GM23248 (cell line): ENCODE measurements around the gene ARID1B.

Experiments
- EZH2 ChIP-seq: fragments of 200-600 bp; sonication (generic); IDR thresholded peaks from 2 replicates; pipeline ENCODE4 v1.6.1; 2018; ENCODE audit warnings: antibody characterized with exemption, mild to moderate bottlenecking; ENCODE audit not compliant: insufficient read depth, poor library complexity, severe bottlenecking
- EZH2phosphoT487 ChIP-seq: fragments of 200-600 bp; sonication (generic); IDR thresholded peaks from 2 replicates; pipeline ENCODE4 v1.6.1; 2018; ENCODE audit warnings: antibody characterized with exemption, moderate library complexity, mild to moderate bottlenecking, low read depth; ENCODE audit not compliant: insufficient read depth

DNA sequence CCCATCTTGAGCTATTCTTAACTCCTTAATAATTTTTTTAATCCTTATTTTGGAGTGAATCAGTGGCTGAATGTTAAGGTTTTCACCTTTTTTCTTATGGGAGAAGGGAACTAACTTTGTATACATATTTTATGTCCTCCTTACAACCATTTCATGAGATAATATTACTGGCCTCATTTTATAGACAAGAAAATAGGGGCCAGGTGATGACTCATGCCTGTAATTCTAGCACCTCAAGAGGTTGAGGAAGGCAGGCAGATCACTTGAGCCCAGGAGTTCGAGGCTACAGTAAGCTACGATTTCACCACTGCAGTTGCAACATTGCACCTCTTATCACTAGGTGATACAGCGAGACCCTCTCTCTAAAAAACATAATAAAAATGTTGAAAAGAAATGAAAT lies 417.5 kb downstream of the ARID1B start:
- TF ChIP-seq EZH2, result no peak
- no peak for TF ChIP-seq EZH2phosphoT487
